Measurements from ENCODE around the gene RWDD2A.

The RWDD2A gene
- 2.7 to 4.8 (median 4.7) reads per million in 3 donors for total RNA-seq

- peak; percentile 83 to 84 (median 84) for DNase-seq
- H3K9me3 ChIP-seq (ENCODE audit: control insufficient read depth, low read length) = no peaks in the 10 kb centered on the region
- no peaks in the 10 kb centered on the region for H3K27me3 ChIP-seq (replicated peaks; ENCODE audit: control insufficient read depth, insufficient read depth, low read length, poor library complexity, severe bottlenecking)
- H3K4me3 ChIP-seq (ENCODE audit: insufficient read depth, low read depth, low read length, poor library complexity, severe bottlenecking) = peak within 1 kb of the TSS; percentile 94
- H3K36me3 ChIP-seq (ENCODE audit: control insufficient read depth, insufficient read depth, low read length) = no peaks in the 10 kb centered on the region
- peaks cover 5% of the 10 kb centered on the region for H3K4me1 ChIP-seq (ENCODE audit: control insufficient read depth, insufficient read depth, low read length, poor library complexity, severe bottlenecking)
- peak within 1 kb of the TSS; percentile 82 for H3K27ac ChIP-seq (ENCODE audit: insufficient read depth, low read length, poor library complexity, severe bottlenecking)
Observed at GRCh38 chr6:83192871-83193746, at the start of gene RWDD2A, which contains the start of gene PGM3. Gene RWDD2A (plus strand): TSS chr6:83193357. CDS start chr6:83194452, 1,095 bp downstream. Gene PGM3 (minus strand): TSS chr6:83193265. CDS start chr6:83191012, 2,253 bp downstream.

- Histone ChIP-seq H3K36me3 (ENCODE audit: control insufficient read depth, insufficient read depth, low read length) (peaks cover 33% of the 10 kb centered on the region), H3K27me3 (replicated peaks; ENCODE audit: control insufficient read depth, insufficient read depth, low read length, poor library complexity, severe bottlenecking) (no peaks in the 10 kb centered on the region), H3K4me3 (ENCODE audit: insufficient read depth, low read depth, low read length, poor library complexity, severe bottlenecking) (no peak overlapping the region), H3K9me3 (ENCODE audit: control insufficient read depth, low read length) (no peaks in the 10 kb centered on the region), H3K4me1 (ENCODE audit: control insufficient read depth, insufficient read depth, low read length, poor library complexity, severe bottlenecking) (no peaks in the 10 kb centered on the region), H3K27ac (ENCODE audit: insufficient read depth, low read length, poor library complexity, severe bottlenecking) (no peak overlapping the region)
- no peak for DNase-seq
Observed at GRCh38 chr6:83151114-83151513, 42.0 kb upstream of the RWDD2A start.

- Histone ChIP-seq H3K27ac (ENCODE audit: insufficient read depth, low read length, poor library complexity, severe bottlenecking) (no peak overlapping the region), H3K9me3 (ENCODE audit: control insufficient read depth, low read length) (no peaks in the 10 kb centered on the region), H3K36me3 (ENCODE audit: control insufficient read depth, insufficient read depth, low read length) (peaks cover 32% of the 10 kb centered on the region)
Observed at GRCh38 chr6:83152913-83153312, 40.2 kb upstream of the RWDD2A start.

GRCh38 chr6:83153883-83154521 lies 39.2 kb upstream of the RWDD2A start:
- Histone ChIP-seq H3K4me1 (ENCODE audit: control insufficient read depth, insufficient read depth, low read length, poor library complexity, severe bottlenecking) (no peaks in the 10 kb centered on the region), H3K27ac (ENCODE audit: insufficient read depth, low read length, poor library complexity, severe bottlenecking) (no peak overlapping the region), H3K9me3 (ENCODE audit: control insufficient read depth, low read length) (no peaks in the 10 kb centered on the region), H3K36me3 (ENCODE audit: control insufficient read depth, insufficient read depth, low read length) (peaks cover 32% of the 10 kb centered on the region), H3K27me3 (replicated peaks; ENCODE audit: control insufficient read depth, insufficient read depth, low read length, poor library complexity, severe bottlenecking) (no peaks in the 10 kb centered on the region), H3K4me3 (ENCODE audit: insufficient read depth, low read depth, low read length, poor library complexity, severe bottlenecking) (no peak overlapping the region)
- no peak for DNase-seq

More at GRCh38 chr6:83152913-83153312, 40.2 kb upstream of the RWDD2A start:
- no peak overlapping the region for H3K4me3 ChIP-seq (ENCODE audit: insufficient read depth, low read depth, low read length, poor library complexity, severe bottlenecking)
- DNase-seq = no peak
- H3K27me3 ChIP-seq (replicated peaks; ENCODE audit: control insufficient read depth, insufficient read depth, low read length, poor library complexity, severe bottlenecking) = no peaks in the 10 kb centered on the region
- no peaks in the 10 kb centered on the region for H3K4me1 ChIP-seq (ENCODE audit: control insufficient read depth, insufficient read depth, low read length, poor library complexity, severe bottlenecking)

- Histone ChIP-seq H3K36me3 (ENCODE audit: control insufficient read depth, insufficient read depth, low read length) (peaks cover 49% of the 10 kb centered on the region), H3K27ac (ENCODE audit: insufficient read depth, low read length, poor library complexity, severe bottlenecking) (no peak overlapping the region), H3K27me3 (replicated peaks; ENCODE audit: control insufficient read depth, insufficient read depth, low read length, poor library complexity, severe bottlenecking) (no peaks in the 10 kb centered on the region), H3K4me1 (ENCODE audit: control insufficient read depth, insufficient read depth, low read length, poor library complexity, severe bottlenecking) (no peaks in the 10 kb centered on the region), H3K4me3 (ENCODE audit: insufficient read depth, low read depth, low read length, poor library complexity, severe bottlenecking) (no peak overlapping the region), H3K9me3 (ENCODE audit: control insufficient read depth, low read length) (no peaks in the 10 kb centered on the region)
- no peak for DNase-seq
Observed at GRCh38 chr6:83155794-83156193, 37.4 kb upstream of the RWDD2A start.

- H3K4me1 ChIP-seq (ENCODE audit: control insufficient read depth, insufficient read depth, low read length, poor library complexity, severe bottlenecking) = no peaks in the 10 kb centered on the region
- peaks cover 34% of the 10 kb centered on the region for H3K36me3 ChIP-seq (ENCODE audit: control insufficient read depth, insufficient read depth, low read length)
- H3K4me3 ChIP-seq (ENCODE audit: insufficient read depth, low read depth, low read length, poor library complexity, severe bottlenecking) = no peak overlapping the region
- no peak overlapping the region for H3K27ac ChIP-seq (ENCODE audit: insufficient read depth, low read length, poor library complexity, severe bottlenecking)
- no peaks in the 10 kb centered on the region for H3K27me3 ChIP-seq (replicated peaks; ENCODE audit: control insufficient read depth, insufficient read depth, low read length, poor library complexity, severe bottlenecking)
- H3K9me3 ChIP-seq (ENCODE audit: control insufficient read depth, low read length) = no peaks in the 10 kb centered on the region
- DNase-seq = no peak
Observed at GRCh38 chr6:83160167-83160566, 33.0 kb upstream of the RWDD2A start.

- no peaks in the 10 kb centered on the region for H3K9me3 ChIP-seq (ENCODE audit: control insufficient read depth, low read length)
- no peaks in the 10 kb centered on the region for H3K27me3 ChIP-seq (replicated peaks; ENCODE audit: control insufficient read depth, insufficient read depth, low read length, poor library complexity, severe bottlenecking)
- peaks cover 60% of the 10 kb centered on the region for H3K36me3 ChIP-seq (ENCODE audit: control insufficient read depth, insufficient read depth, low read length)
- H3K4me1 ChIP-seq (ENCODE audit: control insufficient read depth, insufficient read depth, low read length, poor library complexity, severe bottlenecking) = no peaks in the 10 kb centered on the region
- H3K4me3 ChIP-seq (ENCODE audit: insufficient read depth, low read depth, low read length, poor library complexity, severe bottlenecking) = no peak overlapping the region
- no peak for DNase-seq
- no peak overlapping the region for H3K27ac ChIP-seq (ENCODE audit: insufficient read depth, low read length, poor library complexity, severe bottlenecking)
Observed at GRCh38 chr6:83167726-83168278, 25.4 kb upstream of the RWDD2A start.

GRCh38 chr6:83168556-83168955 lies 24.6 kb upstream of the RWDD2A start:
- no peak for DNase-seq
- H3K27me3 ChIP-seq (replicated peaks; ENCODE audit: control insufficient read depth, insufficient read depth, low read length, poor library complexity, severe bottlenecking) = no peaks in the 10 kb centered on the region
- no peaks in the 10 kb centered on the region for H3K4me1 ChIP-seq (ENCODE audit: control insufficient read depth, insufficient read depth, low read length, poor library complexity, severe bottlenecking)
- no peak overlapping the region for H3K27ac ChIP-seq (ENCODE audit: insufficient read depth, low read length, poor library complexity, severe bottlenecking)
- no peak overlapping the region for H3K4me3 ChIP-seq (ENCODE audit: insufficient read depth, low read depth, low read length, poor library complexity, severe bottlenecking)
- H3K36me3 ChIP-seq (ENCODE audit: control insufficient read depth, insufficient read depth, low read length) = peaks cover 62% of the 10 kb centered on the region
- no peaks in the 10 kb centered on the region for H3K9me3 ChIP-seq (ENCODE audit: control insufficient read depth, low read length)

GRCh38 chr6:83169106-83169505 lies 24.1 kb upstream of the RWDD2A start:
- Histone ChIP-seq H3K36me3 (ENCODE audit: control insufficient read depth, insufficient read depth, low read length) (peaks cover 64% of the 10 kb centered on the region), H3K27me3 (replicated peaks; ENCODE audit: control insufficient read depth, insufficient read depth, low read length, poor library complexity, severe bottlenecking) (no peaks in the 10 kb centered on the region), H3K4me3 (ENCODE audit: insufficient read depth, low read depth, low read length, poor library complexity, severe bottlenecking) (no peak overlapping the region), H3K27ac (ENCODE audit: insufficient read depth, low read length, poor library complexity, severe bottlenecking) (no peak overlapping the region), H3K4me1 (ENCODE audit: control insufficient read depth, insufficient read depth, low read length, poor library complexity, severe bottlenecking) (no peaks in the 10 kb centered on the region), H3K9me3 (ENCODE audit: control insufficient read depth, low read length) (no peaks in the 10 kb centered on the region)
- DNase-seq = no peak

GRCh38 chr6:83169511-83169910 lies 23.6 kb upstream of the RWDD2A start:
- Histone ChIP-seq H3K9me3 (ENCODE audit: control insufficient read depth, low read length) (no peaks in the 10 kb centered on the region), H3K27ac (ENCODE audit: insufficient read depth, low read length, poor library complexity, severe bottlenecking) (no peak overlapping the region), H3K4me3 (ENCODE audit: insufficient read depth, low read depth, low read length, poor library complexity, severe bottlenecking) (no peak overlapping the region), H3K4me1 (ENCODE audit: control insufficient read depth, insufficient read depth, low read length, poor library complexity, severe bottlenecking) (no peaks in the 10 kb centered on the region), H3K36me3 (ENCODE audit: control insufficient read depth, insufficient read depth, low read length) (peaks cover 63% of the 10 kb centered on the region), H3K27me3 (replicated peaks; ENCODE audit: control insufficient read depth, insufficient read depth, low read length, poor library complexity, severe bottlenecking) (no peaks in the 10 kb centered on the region)
- no peak for DNase-seq
